Loucy (cell line): Measurements from ENCODE around the gene SEC22C.

Experiments used
- EZH2phosphoT487 ChIP-seq: fragments of 200-600 bp; IDR thresholded peaks from 2 replicates; pipeline ENCODE4 v1.6.1; 2018; ENCODE audit warnings: antibody characterized with exemption, mild to moderate bottlenecking, moderate library complexity, borderline replicate concordance
- TF ChIP-seq, protein P1 (sequence below): fragments of 200-600 bp; sonication (generic); conservative IDR thresholded peaks from 2 replicates; pipeline ENCODE4 v1.5.1; 2014; ENCODE audit warnings: mild to moderate bottlenecking, antibody characterized with exemption, low read length

DNA sequence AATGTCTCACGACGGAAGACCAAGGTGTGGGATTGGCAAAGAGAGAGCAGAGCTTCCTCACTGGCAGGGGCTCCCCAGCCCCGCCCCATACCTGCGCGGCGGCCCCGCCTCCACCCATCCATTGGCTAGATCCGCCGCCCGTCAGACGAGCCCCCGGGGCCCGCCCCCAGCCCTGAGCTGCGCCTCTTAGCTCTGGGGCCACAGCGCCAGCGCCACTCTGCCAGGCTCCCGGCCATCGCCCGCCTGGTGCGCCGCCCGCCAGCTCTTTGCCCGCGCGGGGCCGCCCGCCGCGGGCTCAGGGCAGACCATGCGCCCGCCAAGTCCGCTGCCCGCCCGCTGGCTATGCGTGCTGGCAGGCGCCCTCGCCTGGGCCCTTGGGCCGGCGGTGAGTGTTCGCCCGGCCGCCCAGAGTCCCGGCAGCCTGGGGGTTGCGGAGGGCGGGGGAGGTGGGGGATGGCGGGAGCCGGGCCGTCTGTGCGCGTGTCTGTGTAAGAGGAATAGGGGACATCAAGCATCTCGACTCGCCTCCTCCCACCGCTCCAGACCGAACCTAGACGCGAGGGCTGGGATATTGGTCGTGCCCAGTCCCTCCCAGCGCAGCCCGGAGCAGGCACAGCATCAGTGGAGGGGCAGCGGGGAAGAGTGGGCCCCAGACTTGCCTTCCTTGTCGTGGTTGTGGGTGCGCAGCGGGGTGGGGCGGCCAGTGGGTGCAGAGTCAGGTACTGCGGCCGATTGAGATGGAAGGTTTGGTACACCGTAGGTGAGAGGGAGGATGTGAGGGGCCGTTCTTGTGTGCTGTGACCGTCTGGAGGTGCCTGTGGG lies 79.1 kb downstream of the SEC22C start, which contains the start of gene VIPR1:
- TF ChIP-seq, protein P1, sequence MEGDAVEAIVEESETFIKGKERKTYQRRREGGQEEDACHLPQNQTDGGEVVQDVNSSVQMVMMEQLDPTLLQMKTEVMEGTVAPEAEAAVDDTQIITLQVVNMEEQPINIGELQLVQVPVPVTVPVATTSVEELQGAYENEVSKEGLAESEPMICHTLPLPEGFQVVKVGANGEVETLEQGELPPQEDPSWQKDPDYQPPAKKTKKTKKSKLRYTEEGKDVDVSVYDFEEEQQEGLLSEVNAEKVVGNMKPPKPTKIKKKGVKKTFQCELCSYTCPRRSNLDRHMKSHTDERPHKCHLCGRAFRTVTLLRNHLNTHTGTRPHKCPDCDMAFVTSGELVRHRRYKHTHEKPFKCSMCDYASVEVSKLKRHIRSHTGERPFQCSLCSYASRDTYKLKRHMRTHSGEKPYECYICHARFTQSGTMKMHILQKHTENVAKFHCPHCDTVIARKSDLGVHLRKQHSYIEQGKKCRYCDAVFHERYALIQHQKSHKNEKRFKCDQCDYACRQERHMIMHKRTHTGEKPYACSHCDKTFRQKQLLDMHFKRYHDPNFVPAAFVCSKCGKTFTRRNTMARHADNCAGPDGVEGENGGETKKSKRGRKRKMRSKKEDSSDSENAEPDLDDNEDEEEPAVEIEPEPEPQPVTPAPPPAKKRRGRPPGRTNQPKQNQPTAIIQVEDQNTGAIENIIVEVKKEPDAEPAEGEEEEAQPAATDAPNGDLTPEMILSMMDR: no peak
- no peak for TF ChIP-seq EZH2phosphoT487
